Epithelial cell of proximal tubule (primary cell): ENCODE results near the gene FAM13A. TPM values are rescaled to one million over a fixed set of nuclear protein-coding genes. Genes with fewer than 3 reads are reported as not detected.

ENCODE experiments used
- DNase-seq: peaks from one replicate; pipeline ENCODE4 v3.0.0-alpha.2; 2011; ENCODE audit warnings: low read depth
- H3K4me3 ChIP-seq: 2 replicates; pipeline ENCODE4 v1.5.1; 2011; ENCODE audit warnings: low read depth, mild to moderate bottlenecking, low read length
- total RNA-seq: library from RNA; depleted of rRNA; stranded (reverse); fragments of >200 nt; gene quantifications from 2 replicates; pipeline ENCODE4 v1.2.3, GENCODE V29; 2015
- TF ChIP-seq, protein P1 (sequence below): conservative IDR thresholded peaks from 2 replicates; pipeline ENCODE4 v1.5.1; 2012; ENCODE audit warnings: low read depth, mild to moderate bottlenecking, low read length

The FAM13A gene
- total RNA-seq, 1 donor from 2014 or later = 3.0 TPM

GRCh38 chr4:88870428-88870827 is 186.6 kb downstream of the FAM13A start:
- H3K4me3 ChIP-seq = no peak overlapping the region
- TF ChIP-seq, protein P1, sequence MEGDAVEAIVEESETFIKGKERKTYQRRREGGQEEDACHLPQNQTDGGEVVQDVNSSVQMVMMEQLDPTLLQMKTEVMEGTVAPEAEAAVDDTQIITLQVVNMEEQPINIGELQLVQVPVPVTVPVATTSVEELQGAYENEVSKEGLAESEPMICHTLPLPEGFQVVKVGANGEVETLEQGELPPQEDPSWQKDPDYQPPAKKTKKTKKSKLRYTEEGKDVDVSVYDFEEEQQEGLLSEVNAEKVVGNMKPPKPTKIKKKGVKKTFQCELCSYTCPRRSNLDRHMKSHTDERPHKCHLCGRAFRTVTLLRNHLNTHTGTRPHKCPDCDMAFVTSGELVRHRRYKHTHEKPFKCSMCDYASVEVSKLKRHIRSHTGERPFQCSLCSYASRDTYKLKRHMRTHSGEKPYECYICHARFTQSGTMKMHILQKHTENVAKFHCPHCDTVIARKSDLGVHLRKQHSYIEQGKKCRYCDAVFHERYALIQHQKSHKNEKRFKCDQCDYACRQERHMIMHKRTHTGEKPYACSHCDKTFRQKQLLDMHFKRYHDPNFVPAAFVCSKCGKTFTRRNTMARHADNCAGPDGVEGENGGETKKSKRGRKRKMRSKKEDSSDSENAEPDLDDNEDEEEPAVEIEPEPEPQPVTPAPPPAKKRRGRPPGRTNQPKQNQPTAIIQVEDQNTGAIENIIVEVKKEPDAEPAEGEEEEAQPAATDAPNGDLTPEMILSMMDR = no peak
- no peak for DNase-seq

- DNase-seq = no peak
- TF ChIP-seq, protein P1 = no peak
- H3K4me3 ChIP-seq = no peak overlapping the region
Measured at GRCh38 chr4:88868510-88868909, 188.5 kb downstream of the FAM13A start.

DNA sequence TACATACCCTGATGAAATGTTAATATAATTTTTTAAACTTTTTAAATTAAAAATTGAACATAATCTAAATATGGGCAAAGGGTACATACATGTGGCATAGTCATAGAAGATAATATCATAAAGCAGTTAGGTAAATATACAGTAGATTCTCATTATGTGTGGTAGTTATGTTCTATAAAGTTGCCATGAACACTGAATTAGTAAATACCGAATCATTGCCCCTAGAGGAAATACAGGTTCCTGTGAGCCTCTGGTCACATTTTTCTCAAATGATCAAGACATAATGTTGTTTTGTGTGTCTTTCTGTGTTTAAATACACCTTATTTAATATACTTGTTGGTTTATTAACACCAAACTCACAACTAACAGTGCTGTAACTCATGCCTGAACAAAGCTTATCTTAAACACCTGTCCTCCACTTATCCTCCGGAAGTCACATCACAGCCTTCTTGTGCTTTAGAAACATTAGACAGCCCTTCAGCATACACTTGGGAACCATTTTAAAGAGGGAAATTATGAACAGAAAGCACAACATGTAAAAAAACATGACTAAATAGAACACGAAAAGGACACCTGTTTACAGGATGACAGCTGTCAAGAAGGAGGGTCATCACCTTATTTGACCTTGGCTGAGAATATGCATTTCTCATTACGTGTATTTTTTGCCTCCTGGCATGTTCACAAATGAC is 190.0 kb downstream of the FAM13A start:
- H3K4me3 ChIP-seq = no peak overlapping the region
- no peak for DNase-seq
- TF ChIP-seq, protein P1 = no peak

- DNase-seq = no peak
- TF ChIP-seq, protein P1 = no peak
- H3K4me3 ChIP-seq = no peak overlapping the region
Measured at GRCh38 chr4:88865466-88865865, 191.5 kb downstream of the FAM13A start.

GRCh38 chr4:88865046-88865445 is 191.9 kb downstream of the FAM13A start:
- DNase-seq = no peak
- TF ChIP-seq, protein P1 = no peak
- H3K4me3 ChIP-seq = no peak overlapping the region

DNA sequence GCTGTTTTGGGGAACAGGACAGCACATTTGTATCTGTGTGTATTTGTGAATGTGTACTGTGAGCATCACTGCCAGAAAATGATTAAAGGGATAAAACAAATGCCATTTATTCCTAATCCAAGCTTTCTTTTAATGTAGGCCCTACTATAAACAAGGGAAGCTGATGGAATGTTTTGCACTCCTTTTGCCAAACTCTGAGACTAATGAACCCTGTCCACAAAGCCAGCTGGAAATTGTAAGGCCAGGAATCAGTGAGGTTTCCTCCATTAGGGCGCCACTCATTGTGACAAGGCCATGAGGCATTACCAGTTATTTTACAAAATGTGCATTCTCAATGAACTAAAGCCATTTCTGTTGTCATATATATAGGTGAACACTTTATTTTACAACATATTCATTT is 196.4 kb downstream of the FAM13A start:
- no peak overlapping the region for H3K4me3 ChIP-seq
- TF ChIP-seq, protein P1 = no peak
- DNase-seq = no peak

- no peak for DNase-seq
- TF ChIP-seq, protein P1 = no peak
- no peak overlapping the region for H3K4me3 ChIP-seq
Measured at GRCh38 chr4:88859191-88859812, 197.7 kb downstream of the FAM13A start.
